Omental fat pad (tissue), 4 donors: Measurements from ENCODE around the gene DPP9. TPM values are rescaled to one million over a fixed set of nuclear protein-coding genes. Genes with fewer than 3 reads are reported as not detected.
A peak's percentile ranks its signal among the peaks of the same experiment; 100 is the strongest.

Experiments used
- ATAC-seq: fragments of 150-250 bp; one replicate; pipeline ENCODE4 v1.9.1; 2016; ENCODE audit warnings: mild to moderate bottlenecking, moderate library complexity; ENCODE audit not compliant: low FRiP score
- DNase-seq: peaks from one replicate; pipeline ENCODE4 v3.0.0-alpha.2; 2019; ENCODE audit warnings: low spot score
- total RNA-seq, 4 donors: library from RNA; depleted of rRNA; stranded (reverse); fragments of >200 nt; gene quantifications; one replicate each; pipeline ENCODE4 v1.1.0, GENCODE V29; 2016
- TF ChIP-seq, protein P1 (sequence below), 3 donors: fragments of 450-650 bp; IDR thresholded peaks; one replicate each; pipeline ENCODE4 v1.5.1; 2016 to 2017; ENCODE audit warnings: antibody characterized with exemption in 3 of 3, mild to moderate bottlenecking in 3 of 3, moderate library complexity in 2 of 3

DPP9 gene
- total RNA-seq, 4 donors from 2014 or later, result 25.3 to 42.9 (median 41.0) TPM

DNA sequence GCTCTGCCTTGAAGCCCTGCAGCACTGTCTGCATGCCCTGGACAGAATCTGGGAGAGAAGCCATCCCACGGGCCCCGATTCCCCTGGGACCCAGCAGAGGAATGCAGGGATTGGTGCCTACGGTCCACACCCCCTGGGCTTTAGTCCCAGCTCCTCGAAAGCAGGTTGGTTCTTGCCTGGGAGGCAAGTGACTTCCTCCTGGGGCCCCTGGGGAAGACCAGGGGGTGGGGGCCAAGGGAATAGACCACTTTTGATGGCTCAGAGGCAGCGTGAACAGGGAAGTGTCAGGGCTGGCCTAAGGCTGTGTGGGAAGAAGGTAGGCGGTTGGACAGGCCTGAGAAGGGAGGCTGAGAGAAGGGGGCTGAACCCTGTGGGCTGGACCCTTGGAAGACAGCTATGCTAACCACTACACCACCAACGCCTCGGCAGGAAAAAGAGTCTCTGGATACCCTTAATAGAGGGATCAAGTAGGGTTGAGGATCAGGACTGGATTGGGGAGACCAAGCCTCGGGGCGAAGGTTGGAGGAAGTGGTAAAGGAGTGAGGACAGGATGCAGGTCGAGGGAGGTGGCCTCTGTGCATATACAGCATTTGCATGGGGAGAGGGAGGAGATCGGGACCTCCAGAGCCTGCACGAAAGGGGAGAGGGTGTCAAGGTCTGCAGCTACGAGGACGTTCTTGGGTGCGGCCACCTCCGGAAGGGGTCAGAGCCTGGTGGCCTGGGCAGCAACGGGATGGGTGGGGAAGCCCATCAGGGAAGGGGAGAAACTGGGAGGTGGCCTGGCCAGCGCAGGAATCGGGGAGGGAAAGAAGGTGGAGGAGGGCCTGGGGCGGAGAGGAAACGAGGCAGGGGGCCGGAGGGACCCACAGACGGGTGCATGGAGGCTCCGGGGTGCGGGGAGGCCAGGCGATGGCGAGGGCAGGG, 709 bp downstream of the DPP9 start:
- DNase-seq, result no peak
- TF ChIP-seq, protein P1, sequence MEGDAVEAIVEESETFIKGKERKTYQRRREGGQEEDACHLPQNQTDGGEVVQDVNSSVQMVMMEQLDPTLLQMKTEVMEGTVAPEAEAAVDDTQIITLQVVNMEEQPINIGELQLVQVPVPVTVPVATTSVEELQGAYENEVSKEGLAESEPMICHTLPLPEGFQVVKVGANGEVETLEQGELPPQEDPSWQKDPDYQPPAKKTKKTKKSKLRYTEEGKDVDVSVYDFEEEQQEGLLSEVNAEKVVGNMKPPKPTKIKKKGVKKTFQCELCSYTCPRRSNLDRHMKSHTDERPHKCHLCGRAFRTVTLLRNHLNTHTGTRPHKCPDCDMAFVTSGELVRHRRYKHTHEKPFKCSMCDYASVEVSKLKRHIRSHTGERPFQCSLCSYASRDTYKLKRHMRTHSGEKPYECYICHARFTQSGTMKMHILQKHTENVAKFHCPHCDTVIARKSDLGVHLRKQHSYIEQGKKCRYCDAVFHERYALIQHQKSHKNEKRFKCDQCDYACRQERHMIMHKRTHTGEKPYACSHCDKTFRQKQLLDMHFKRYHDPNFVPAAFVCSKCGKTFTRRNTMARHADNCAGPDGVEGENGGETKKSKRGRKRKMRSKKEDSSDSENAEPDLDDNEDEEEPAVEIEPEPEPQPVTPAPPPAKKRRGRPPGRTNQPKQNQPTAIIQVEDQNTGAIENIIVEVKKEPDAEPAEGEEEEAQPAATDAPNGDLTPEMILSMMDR (IDR thresholded peaks at IDR 0.05), result no peak
- peak; percentile 7 for ATAC-seq

GRCh38 chr19:4721196-4721595, 2.4 kb downstream of the DPP9 start:
- DNase-seq (no peak), ATAC-seq (no peak)
- TF ChIP-seq, protein P1 (IDR thresholded peaks at IDR 0.05), result no peak

GRCh38 chr19:4720037-4720700, 3.5 kb downstream of the DPP9 start:
- TF ChIP-seq, protein P1 (IDR thresholded peaks at IDR 0.05), result no peak
- ATAC-seq, result no peak
- DNase-seq, result no peak

GRCh38 chr19:4719499-4719866, 4.2 kb downstream of the DPP9 start:
- TF ChIP-seq, protein P1 (IDR thresholded peaks at IDR 0.05), result no peak
- DNase-seq (no peak), ATAC-seq (no peak)

DNA sequence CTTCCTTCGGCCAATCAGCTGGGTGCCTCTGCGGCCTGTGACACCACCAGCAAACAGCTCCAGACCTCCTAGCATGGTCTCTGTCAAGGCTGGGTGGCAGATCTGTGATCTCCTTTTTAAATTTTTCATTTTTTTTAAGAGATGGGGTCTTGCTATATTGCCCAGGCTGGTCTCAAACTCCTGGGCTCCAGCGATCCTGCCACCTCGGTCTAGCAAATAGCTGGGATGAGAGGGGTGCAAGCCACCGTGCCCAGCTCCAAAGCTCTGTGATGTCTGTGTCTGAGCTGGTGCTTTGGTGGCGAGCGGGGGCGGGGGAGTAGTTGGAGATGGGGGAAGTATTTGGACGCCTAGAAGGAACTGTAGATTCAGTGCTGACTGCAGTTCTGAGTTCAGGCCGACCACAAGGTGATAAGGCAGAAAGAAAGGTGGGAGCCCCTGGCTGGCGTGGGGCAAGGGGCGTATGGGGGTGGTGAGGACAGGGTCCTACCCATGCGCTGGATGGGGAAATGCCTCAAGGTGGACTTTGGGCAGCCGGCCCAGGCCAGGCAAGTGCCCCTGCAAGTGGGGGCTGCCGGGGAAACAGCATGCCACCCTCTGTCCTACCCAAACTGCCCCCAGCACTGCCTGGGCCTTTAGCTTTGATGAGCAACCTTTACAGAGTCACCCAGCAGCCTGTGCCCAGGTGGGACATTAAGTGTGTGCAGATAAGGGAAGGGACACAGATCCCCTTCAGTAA, 5.5 kb downstream of the DPP9 start:
- ATAC-seq (no peak), DNase-seq (no peak)
- TF ChIP-seq, protein P1 (IDR thresholded peaks at IDR 0.05), result no peak

DNA sequence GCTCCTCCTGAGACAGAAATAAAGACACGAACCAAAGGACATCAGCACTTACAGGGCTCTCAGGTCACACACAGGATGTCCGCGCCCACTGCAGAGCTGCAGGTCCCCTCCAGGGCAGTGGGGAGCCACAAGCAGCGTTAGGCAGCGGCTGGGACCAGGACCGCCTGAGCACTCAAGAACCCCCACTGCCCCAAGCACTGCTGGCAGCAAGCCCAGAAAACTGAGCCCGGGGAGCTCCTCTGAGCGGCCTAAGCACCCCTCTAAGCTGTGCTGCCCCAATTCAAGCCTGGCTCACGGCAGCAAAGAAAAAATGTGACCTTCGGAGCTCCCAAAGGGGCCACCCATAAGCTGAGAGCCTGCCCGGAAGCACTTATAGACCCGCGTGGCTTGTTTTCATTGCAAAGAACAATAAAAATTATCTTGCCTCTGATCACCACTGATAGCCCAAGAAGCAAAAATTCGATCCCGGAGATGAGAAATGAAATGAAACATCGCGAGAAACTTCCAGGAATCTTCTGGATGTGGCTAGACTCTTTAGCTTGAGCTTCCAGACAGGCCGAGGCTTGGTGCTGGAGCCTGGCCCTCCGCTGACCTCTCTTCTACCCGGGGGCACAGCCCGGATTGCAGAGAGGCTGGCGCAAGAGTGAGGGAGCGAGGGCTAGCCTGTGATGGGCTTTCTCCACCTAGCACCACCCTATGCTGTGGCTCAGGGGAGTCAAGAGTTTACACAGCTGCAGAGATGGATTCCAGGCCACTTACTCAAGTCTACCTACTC, 6.3 kb downstream of the DPP9 start:
- ATAC-seq (no peak), DNase-seq (no peak)
- TF ChIP-seq, protein P1 (IDR thresholded peaks at IDR 0.05), result no peak
